HepG2 (cell line): ENCODE results near the gene ZNF213. TPM values are rescaled to one million over a fixed set of nuclear protein-coding genes. Genes with fewer than 3 reads are reported as not detected.

ENCODE experiments used
- ATAD3A ChIP-seq: sonication (generic); formaldehyde crosslinking; IDR thresholded peaks from 2 replicates; pipeline ENCODE4 v1.4.0; 2020; ENCODE audit warnings: missing genetic modification reagents
- BHLHE40 ChIP-seq: IDR thresholded peaks from 2 replicates; pipeline ENCODE4 v1.6.1; 2011; ENCODE audit warnings: low read length, improper control_type of control experiment
- BRCA1 ChIP-seq: sonication (generic); formaldehyde crosslinking; IDR thresholded peaks from 2 replicates; pipeline ENCODE4 v1.4.0; 2020; ENCODE audit warnings: missing genetic modification reagents
- DMTF1 ChIP-seq: sonication (generic); formaldehyde crosslinking; IDR thresholded peaks from 2 replicates; pipeline ENCODE4 v1.4.0; 2020; ENCODE audit warnings: mild to moderate bottlenecking, missing genetic modification reagents
- FOXJ3 ChIP-seq: sonication (generic); formaldehyde crosslinking; IDR thresholded peaks from 2 replicates; pipeline ENCODE4 v1.4.0; 2020; ENCODE audit warnings: missing genetic modification reagents, mild to moderate bottlenecking, borderline replicate concordance
- GATAD1 ChIP-seq: IDR thresholded peaks from 2 replicates; pipeline ENCODE4 v1.6.1; 2016; ENCODE audit warnings: missing genetic modification reagents, missing compliant biosample characterization
- GATAD2A ChIP-seq: IDR thresholded peaks from 2 replicates; pipeline ENCODE4 v1.6.1; 2016
- GPN1 ChIP-seq: sonication (generic); formaldehyde crosslinking; IDR thresholded peaks from 2 replicates; pipeline ENCODE4 v1.5.1; 2020; ENCODE audit warnings: missing genetic modification reagents, borderline replicate concordance
- MYNN ChIP-seq: sonication (generic); formaldehyde crosslinking; IDR thresholded peaks from 2 replicates; pipeline ENCODE4 v1.4.0; 2020; ENCODE audit warnings: mild to moderate bottlenecking, low read depth, missing genetic modification reagents
- NR1H2 ChIP-seq: sonication (generic); formaldehyde crosslinking; IDR thresholded peaks from 2 replicates; pipeline ENCODE4 v1.8.1; 2022; ENCODE audit warnings: low read depth, missing genetic modification reagents, borderline replicate concordance
- NR2F6 ChIP-seq, 2 experiments: IDR thresholded peaks; 2 replicates each; pipeline ENCODE4 v1.6.1; 2016; ENCODE audit warnings: antibody characterized with exemption in 1 of 2, mild to moderate bottlenecking in 1 of 2
- THAP7 ChIP-seq: sonication (generic); formaldehyde crosslinking; IDR thresholded peaks from 2 replicates; pipeline ENCODE4 v1.8.1; 2023; ENCODE audit warnings: mild to moderate bottlenecking, missing genetic modification reagents
- TRAFD1 ChIP-seq: sonication (generic); formaldehyde crosslinking; IDR thresholded peaks from 2 replicates; pipeline ENCODE4 v1.5.1; 2020; ENCODE audit warnings: missing genetic modification reagents, mild to moderate bottlenecking, borderline replicate concordance
- U2AF2 ChIP-seq: fragments of 200-400 bp; formaldehyde crosslinking; IDR thresholded peaks from 2 replicates; pipeline ENCODE4 v1.6.1; 2017; ENCODE audit warnings: low read depth, mild to moderate bottlenecking, low read length
- ZFX ChIP-seq: sonication (generic); formaldehyde crosslinking; IDR thresholded peaks from 2 replicates; pipeline ENCODE4 v1.4.0; 2020; ENCODE audit warnings: mild to moderate bottlenecking, low read depth, missing genetic modification reagents, moderate library complexity
- ZFYVE20 ChIP-seq: sonication (generic); formaldehyde crosslinking; IDR thresholded peaks from 2 replicates; pipeline ENCODE4 v1.8.0; 2023; ENCODE audit warnings: low read depth, mild to moderate bottlenecking, moderate library complexity, missing genetic modification reagents, borderline replicate concordance
- ZNF232 ChIP-seq: sonication (generic); formaldehyde crosslinking; IDR thresholded peaks from 2 replicates; pipeline ENCODE4 v1.4.0; 2020; ENCODE audit warnings: missing genetic modification reagents, borderline replicate concordance
- ZNF281 ChIP-seq: sonication (generic); formaldehyde crosslinking; IDR thresholded peaks from 2 replicates; pipeline ENCODE4 v1.4.0; 2020; ENCODE audit warnings: missing genetic modification reagents, borderline replicate concordance
- ZNF367 ChIP-seq: sonication (generic); formaldehyde crosslinking; IDR thresholded peaks from 2 replicates; pipeline ENCODE4 v1.4.0; 2020; ENCODE audit warnings: missing genetic modification reagents, borderline replicate concordance
- ZNF737 ChIP-seq: sonication (generic); formaldehyde crosslinking; IDR thresholded peaks from 2 replicates; pipeline ENCODE4 v1.5.0; 2020; ENCODE audit warnings: missing genetic modification reagents, mild to moderate bottlenecking, borderline replicate concordance
- ZNF776 ChIP-seq: sonication (generic); formaldehyde crosslinking; IDR thresholded peaks from 2 replicates; pipeline ENCODE4 v1.4.0; 2020; ENCODE audit warnings: mild to moderate bottlenecking, missing genetic modification reagents
- ZNF790 ChIP-seq: sonication (generic); formaldehyde crosslinking; IDR thresholded peaks from 2 replicates; pipeline ENCODE4 v1.8.0; 2022; ENCODE audit warnings: missing genetic modification reagents, mild to moderate bottlenecking, borderline replicate concordance
- ZNF841 ChIP-seq: sonication (generic); formaldehyde crosslinking; IDR thresholded peaks from 2 replicates; pipeline ENCODE4 v1.8.1; 2023; ENCODE audit warnings: missing genetic modification reagents, borderline replicate concordance
- polyA plus RNA-seq, 8 experiments: library from polyadenylated mRNA; depleted of rRNA in 3 of 8; stranded (reverse) in 7 of 8; unstranded in 1 of 8; fragments of >200 nt; fragmentation: Illumina TruSeq in 4 of 8; extraction: Trizol in 4 of 8; gene quantifications; 2 replicates each; pipeline versions ENCODE4 v1.2.1 to v1.2.3, GENCODE V29; 2011 to 2016; ENCODE audit warnings: low read depth in 4 of 8, missing spikeins in 1 of 8, mixed read lengths in 1 of 8; ENCODE audit not compliant: insufficient read depth in 1 of 8
- total RNA-seq, 5 experiments: library from RNA; depleted of rRNA; stranded (reverse); fragments of >200 nt; fragmentation: Illumina TruSeq; extraction: Trizol; gene quantifications; 2 replicates each; pipeline ENCODE4 v1.2.3, GENCODE V29; 2016; ENCODE audit warnings: low read depth in 1 of 5

The ZNF213 gene
- total and polyA plus RNA-seq, 2 of the 13 experiments (the other 11 are each of a cell fraction or from before 2014, with no cell fraction given), result 0.59 to 0.97 TPM

GRCh38 chr16:3131755-3132377, 3.0 kb upstream of the ZNF213 start (continued):
- TF ChIP-seq BRCA1 (CRISPR knock-in tag) (no peak), ZNF232 (CRISPR knock-in tag) (no peak), ZNF737 (CRISPR knock-in tag) (no peak), BHLHE40 (no peak), ZFX (no peak; the same call in 1 of the 2 replicates), MYNN (CRISPR knock-in tag) (no peak), THAP7 (CRISPR knock-in tag) (no peak), GATAD1 (CRISPR knock-in tag) (peak; percentile 59), ZNF367 (CRISPR knock-in tag) (no peak), GPN1 (CRISPR knock-in tag) (no peak), U2AF2 (no peak), TRAFD1 (CRISPR knock-in tag) (no peak), ZNF281 (no peak), ZNF776 (no peak), ZFYVE20 (no peak), ZNF841 (CRISPR knock-in tag) (no peak), FOXJ3 (CRISPR knock-in tag) (no peak), GATAD2A (CRISPR knock-in tag) (peak; percentile 42), ZNF790 (CRISPR knock-in tag) (no peak), ATAD3A (CRISPR knock-in tag) (no peak), DMTF1 (CRISPR knock-in tag) (no peak), NR2F6 (IDR thresholded peaks at IDR 0.05) (no peak), NR2F6 (CRISPR knock-in tag; IDR thresholded peaks at IDR 0.05) (peak; percentile 29; the same call in 1 of the 2 replicates), NR1H2 (CRISPR knock-in tag) (no peak)
